HG03039 (cell line): ENCODE results near the gene CATSPERZ.

Experiments
- ATAC-seq: cut with Tn5 transposase; IDR thresholded peaks from one replicate; pipeline ENCODE4 v1.9.1; 2021; ENCODE audit warnings: mild to moderate bottlenecking, moderate library complexity; ENCODE audit not compliant: unreplicated experiment

Gene CATSPERZ

GRCh38 chr11:64263021-64263946 is 36.9 kb upstream of the CATSPERZ start:
- no peak for ATAC-seq

GRCh38 chr11:64263947-64264317 is 36.2 kb upstream of the CATSPERZ start:
- no peak for ATAC-seq

- no peak for ATAC-seq
Observed at GRCh38 chr11:64264371-64264852, 35.7 kb upstream of the CATSPERZ start.

- no peak for ATAC-seq
Observed at GRCh38 chr11:64265176-64266160, 34.7 kb upstream of the CATSPERZ start.

- ATAC-seq: no peak
Observed at GRCh38 chr11:64266339-64266738, 33.8 kb upstream of the CATSPERZ start.

GRCh38 chr11:64267207-64267945 is 32.8 kb upstream of the CATSPERZ start:
- no peak for ATAC-seq

- ATAC-seq: no peak
Observed at GRCh38 chr11:64268025-64268892, 31.9 kb upstream of the CATSPERZ start.

- peak; percentile 7 for ATAC-seq
Observed at GRCh38 chr11:64268893-64269539, 31.1 kb upstream of the CATSPERZ start.

- ATAC-seq: peak; percentile 68
Observed at GRCh38 chr11:64269540-64270220, 30.5 kb upstream of the CATSPERZ start.

GRCh38 chr11:64275031-64275800 is 24.9 kb upstream of the CATSPERZ start:
- ATAC-seq: no peak

- ATAC-seq: no peak
Observed at GRCh38 chr11:64275841-64276240, 24.3 kb upstream of the CATSPERZ start.

- no peak for ATAC-seq
Observed at GRCh38 chr11:64276653-64277431, 23.3 kb upstream of the CATSPERZ start.

- no peak for ATAC-seq
Observed at GRCh38 chr11:64278576-64279190, 21.5 kb upstream of the CATSPERZ start.

GRCh38 chr11:64281957-64282770 is 18.0 kb upstream of the CATSPERZ start:
- ATAC-seq: no peak

GRCh38 chr11:64283092-64283491 is 17.1 kb upstream of the CATSPERZ start:
- no peak for ATAC-seq
